ENCODE results near the gene AGAP5.
"Not testable (repeated sequence)": the region's sequence is repeated elsewhere in the genome, so short reads cannot be mapped to it uniquely, and the experiment has no call there.

Gene AGAP5

GRCh38 chr10:73697675-73698159 is at the start of gene AGAP5:
AGAP5 (minus strand) TSS chr10:73698109; CDS start chr10:73697755, 354 bp downstream.
- DNase-seq (ENCODE audit: low read depth), result not testable (repeated sequence)

GRCh38 chr10:73746721-73747120 is 48.8 kb upstream of the AGAP5 start:
- no peak for DNase-seq (ENCODE audit: low read depth)

- DNase-seq (ENCODE audit: low read depth), result peak; percentile 47
Observed at GRCh38 chr10:73744664-73744975, 46.7 kb upstream of the AGAP5 start.

GRCh38 chr10:73743905-73744663 is 46.2 kb upstream of the AGAP5 start, which contains the start of gene SEC24C:
SEC24C (plus strand) TSS chr10:73744372; CDS start chr10:73746833, 2,461 bp downstream.
- DNase-seq (ENCODE audit: low read depth), result peak; percentile 95

DNA sequence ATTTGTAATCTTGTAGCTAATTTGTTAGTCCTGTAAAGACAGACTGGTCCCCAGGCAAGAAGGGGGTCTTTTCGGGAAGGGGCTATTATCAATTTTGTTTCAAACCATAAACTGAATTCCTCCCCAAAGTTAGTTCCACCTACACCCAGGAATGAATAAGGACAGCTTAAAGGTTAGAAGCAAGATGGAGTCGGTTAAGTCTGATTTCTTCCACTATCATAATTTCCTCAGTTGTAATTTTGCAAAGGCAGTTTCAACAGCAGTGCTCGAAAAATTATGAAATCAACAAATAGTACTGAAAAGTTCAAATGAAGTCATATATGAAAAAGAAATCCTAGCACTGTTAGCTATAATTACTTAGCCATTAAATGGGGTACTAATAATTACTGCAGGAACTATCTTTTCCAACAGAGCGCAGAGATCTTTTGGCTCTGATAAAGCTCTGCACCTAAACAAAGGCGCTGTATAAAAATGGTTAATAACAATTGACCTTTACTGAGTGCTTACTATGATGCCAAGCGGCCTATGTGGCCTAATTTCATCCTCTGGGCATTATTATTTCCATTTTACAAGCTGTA is 45.5 kb upstream of the AGAP5 start:
- DNase-seq (ENCODE audit: low read depth), result no peak

DNA sequence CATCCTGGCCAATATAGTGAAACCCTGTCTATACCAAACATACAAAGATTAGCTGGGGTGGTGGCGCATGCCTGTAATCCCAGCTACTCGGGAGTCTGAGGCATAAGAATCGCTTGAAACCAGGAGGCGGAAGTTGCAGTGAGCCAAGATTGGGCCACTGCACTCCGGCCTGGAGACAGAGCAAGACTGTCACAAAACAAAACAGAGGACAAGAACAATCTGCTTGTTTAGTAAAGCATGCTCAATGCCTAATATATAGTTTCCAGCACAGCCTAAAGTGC is 44.5 kb upstream of the AGAP5 start:
- no peak for DNase-seq (ENCODE audit: low read depth)

GRCh38 chr10:73740501-73741254 is 42.8 kb upstream of the AGAP5 start:
- not testable (repeated sequence) for DNase-seq (ENCODE audit: low read depth)

DNA sequence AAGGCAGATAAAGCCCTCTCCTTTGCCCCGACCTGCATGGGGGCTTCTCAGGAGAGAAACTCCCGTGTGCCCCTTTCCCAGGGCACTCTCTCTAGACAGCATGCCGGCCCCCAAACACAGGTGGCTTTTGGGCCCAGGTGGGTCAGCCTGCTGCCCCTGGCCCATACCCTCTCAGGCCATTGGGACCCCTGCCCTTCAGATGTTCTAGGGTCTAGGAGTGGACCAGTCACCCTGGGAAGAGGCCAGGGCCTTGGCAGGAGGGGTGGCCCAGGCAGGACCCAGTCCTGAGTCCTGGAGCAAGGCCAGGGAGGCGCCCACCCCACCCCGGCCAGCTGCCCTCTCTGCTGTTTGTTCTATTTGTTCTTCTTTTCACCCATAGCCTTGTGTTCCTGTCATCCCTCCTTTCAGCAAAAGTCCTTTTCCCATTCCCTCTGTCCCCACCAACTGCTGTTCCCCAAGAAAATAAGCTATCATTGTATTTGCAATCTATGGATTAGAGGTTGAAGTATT is 36.9 kb upstream of the AGAP5 start:
- no peak for DNase-seq (ENCODE audit: low read depth)

GRCh38 chr10:73734028-73734720 is 36.3 kb upstream of the AGAP5 start:
- no peak for DNase-seq (ENCODE audit: low read depth)

DNA sequence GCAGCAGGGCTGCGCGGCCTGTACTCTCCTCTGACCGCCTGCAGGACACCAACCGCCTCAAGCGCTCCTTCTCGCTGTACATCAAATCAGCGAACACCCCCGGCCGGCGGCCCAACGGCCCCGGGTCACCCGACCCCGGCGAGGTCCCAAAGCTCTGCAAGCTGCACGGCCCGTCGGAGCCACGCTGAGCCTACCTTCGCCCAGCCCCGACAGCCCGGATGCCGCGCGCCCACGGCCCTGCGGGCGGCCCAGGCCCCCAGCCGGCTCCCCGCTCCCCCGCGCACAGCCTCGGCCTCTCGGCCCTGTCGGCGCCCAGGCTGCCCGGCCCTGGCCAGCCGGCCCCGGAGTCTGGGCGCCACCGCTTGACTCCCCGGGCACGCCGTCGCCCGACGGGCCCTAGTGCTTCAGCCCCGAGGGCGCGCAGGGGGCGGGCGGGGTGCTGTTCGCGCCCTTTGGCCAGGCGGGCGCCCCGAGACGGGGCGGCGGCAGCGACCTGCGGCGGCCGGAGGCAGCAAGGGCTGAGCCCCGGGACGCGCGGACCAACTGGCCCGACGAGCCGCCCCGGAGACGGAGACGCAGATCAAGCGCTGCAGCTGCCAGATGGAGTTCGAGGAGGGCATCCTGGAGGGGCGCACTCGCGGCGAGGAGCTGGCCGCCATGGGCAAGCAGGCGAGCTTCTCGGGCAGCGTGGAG is 35.2 kb upstream of the AGAP5 start:
- no peak for DNase-seq (ENCODE audit: low read depth)

- DNase-seq (ENCODE audit: low read depth), result no peak
Observed at GRCh38 chr10:73732426-73732825, 34.5 kb upstream of the AGAP5 start.

GRCh38 chr10:73731588-73732375 is 33.9 kb upstream of the AGAP5 start:
- no peak for DNase-seq (ENCODE audit: low read depth)

GRCh38 chr10:73730153-73730906 is 32.4 kb upstream of the AGAP5 start:
- DNase-seq (ENCODE audit: low read depth), result peak; percentile 88

DNA sequence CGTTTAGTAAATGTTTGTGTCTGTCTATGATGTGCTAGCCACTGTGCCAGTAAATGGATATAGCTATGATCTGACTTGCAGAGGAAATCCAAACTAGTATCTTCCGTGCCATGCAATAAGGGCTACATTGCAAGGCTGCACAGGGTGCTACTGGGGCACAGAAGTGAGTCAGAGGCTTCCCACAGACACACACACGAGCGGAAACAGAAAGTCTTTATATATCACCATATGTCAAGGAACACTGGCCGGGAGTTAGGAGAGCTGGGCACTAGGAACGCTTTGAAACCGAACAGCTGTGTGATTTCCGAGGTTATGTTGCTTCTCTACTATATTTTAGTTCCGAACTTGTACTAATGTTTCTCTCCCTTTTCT is 31.9 kb upstream of the AGAP5 start:
- peak; percentile 68 for DNase-seq (ENCODE audit: low read depth)

- DNase-seq (ENCODE audit: low read depth), result no peak
Observed at GRCh38 chr10:73723516-73723915, 25.6 kb upstream of the AGAP5 start.

DNA sequence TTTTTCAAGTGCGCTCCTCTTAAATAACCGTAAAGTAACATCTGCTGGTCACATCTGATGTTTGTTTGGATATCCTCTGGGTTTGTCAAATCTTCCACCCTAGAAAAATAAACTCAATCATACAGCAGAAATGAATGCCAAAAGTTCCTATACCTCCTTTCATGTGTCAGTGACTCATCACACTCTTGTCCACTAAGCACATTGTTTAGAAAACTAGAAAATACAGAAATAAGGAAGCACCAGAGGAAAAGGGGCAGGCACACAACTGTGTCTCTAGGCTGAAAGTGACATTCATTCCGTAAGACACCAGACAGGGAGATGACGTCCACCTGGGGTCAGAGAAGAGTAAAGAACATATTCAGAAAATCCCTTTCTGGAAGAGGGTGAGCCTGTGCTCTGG is 22.7 kb upstream of the AGAP5 start:
- DNase-seq (ENCODE audit: low read depth), result peak; percentile 41

GRCh38 chr10:73717556-73717955 is 19.6 kb upstream of the AGAP5 start:
- no peak for DNase-seq (ENCODE audit: low read depth)

- no peak for DNase-seq (ENCODE audit: low read depth)
Observed at GRCh38 chr10:73716251-73716650, 18.3 kb upstream of the AGAP5 start.

DNA sequence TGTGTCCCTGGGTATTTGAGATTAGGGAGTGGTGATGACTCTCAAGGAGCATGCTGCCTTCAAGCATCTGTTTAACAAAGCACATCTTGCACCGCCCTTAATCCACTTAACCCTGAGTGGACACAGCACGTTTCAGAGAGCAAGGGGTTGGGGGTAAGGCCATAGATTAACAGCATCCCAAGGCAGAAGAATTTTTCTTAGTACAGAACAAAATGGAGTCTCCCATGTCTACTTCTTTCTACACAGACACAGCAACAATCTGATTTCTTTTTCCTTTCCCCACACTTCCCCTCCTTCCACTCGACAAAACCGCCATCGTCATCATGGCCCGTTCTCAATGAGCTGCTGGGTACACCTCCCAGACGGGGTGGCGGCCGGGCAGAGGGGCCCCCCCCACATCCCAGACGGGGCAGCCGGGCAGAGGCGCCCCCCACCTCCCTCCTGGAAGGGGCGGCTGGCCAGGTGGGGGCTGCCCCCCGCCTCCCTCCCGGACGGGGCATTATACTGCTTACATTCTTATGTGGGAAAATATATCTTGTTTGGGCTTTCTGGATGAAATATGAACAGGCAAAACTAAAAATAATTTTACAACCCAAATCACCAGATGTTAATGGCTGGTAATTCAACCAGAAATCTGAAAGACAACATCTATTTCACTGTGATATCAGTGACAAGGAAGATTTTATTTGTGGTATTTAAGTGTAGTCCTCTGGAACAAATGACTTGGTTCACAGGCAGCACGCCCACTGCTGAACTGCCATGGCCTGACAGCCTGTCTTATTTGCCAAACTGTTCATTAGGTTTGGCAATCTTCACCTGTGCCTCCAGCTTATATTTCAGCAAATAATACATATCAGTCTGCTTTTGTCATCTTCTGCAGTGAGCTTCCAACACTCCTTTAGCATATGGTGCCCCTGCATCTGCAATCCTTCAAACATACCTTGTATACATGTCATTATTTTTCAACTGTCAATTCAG is 17.6 kb upstream of the AGAP5 start:
- DNase-seq (ENCODE audit: low read depth), result not testable (repeated sequence)
